ENCODE results near the gene ZRSR2.
A peak's percentile ranks its signal among the peaks of the same experiment; 100 is the strongest.

The ZRSR2 gene

GRCh38 chrX:15761564-15762191 is 28.6 kb upstream of the ZRSR2 start:
- no peak overlapping the region for H3K4me3 ChIP-seq (ENCODE audit: low read depth, low read length)
- DNase-seq (ENCODE audit: low read depth) = no peak
- in situ Hi-C loops (cut with HindIII; ENCODE audit: low sequenced_read_pairs) = no loop called here
- TF ChIP-seq, protein P1, sequence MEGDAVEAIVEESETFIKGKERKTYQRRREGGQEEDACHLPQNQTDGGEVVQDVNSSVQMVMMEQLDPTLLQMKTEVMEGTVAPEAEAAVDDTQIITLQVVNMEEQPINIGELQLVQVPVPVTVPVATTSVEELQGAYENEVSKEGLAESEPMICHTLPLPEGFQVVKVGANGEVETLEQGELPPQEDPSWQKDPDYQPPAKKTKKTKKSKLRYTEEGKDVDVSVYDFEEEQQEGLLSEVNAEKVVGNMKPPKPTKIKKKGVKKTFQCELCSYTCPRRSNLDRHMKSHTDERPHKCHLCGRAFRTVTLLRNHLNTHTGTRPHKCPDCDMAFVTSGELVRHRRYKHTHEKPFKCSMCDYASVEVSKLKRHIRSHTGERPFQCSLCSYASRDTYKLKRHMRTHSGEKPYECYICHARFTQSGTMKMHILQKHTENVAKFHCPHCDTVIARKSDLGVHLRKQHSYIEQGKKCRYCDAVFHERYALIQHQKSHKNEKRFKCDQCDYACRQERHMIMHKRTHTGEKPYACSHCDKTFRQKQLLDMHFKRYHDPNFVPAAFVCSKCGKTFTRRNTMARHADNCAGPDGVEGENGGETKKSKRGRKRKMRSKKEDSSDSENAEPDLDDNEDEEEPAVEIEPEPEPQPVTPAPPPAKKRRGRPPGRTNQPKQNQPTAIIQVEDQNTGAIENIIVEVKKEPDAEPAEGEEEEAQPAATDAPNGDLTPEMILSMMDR (IDR thresholded peaks at IDR 0.05; ENCODE audit: low read depth, low read length, missing control alignments) = peak; percentile 94

DNA sequence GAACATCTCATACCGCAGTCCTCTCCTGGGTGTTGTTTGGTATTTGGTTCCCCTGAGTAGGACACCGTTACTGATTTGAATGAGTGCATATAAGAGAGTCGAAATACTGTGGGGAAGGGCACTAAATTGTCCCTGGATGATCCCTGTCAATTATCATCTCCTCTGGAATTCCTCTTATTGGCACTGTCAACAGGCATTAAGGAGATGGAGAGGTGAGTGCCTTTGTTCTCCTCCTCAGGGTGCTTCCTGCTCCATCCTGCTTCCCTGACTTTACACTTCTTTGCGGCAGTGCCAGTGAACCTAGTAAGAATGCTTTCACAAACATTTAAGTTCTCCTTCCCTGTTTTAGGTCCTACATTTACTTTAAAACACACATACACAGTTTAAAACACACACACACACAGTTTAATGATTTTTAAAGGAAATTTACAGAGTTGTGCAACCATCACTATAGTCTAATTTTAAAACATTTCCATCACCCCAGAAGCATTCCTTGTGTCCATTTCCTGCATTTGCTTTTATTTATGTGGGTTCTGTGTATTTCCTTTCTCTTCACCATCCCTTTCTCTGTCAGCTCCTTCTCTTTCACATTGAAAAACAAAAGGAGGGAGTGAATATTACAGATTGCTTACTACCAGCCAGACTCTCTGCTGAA is 20.9 kb upstream of the ZRSR2 start:
- no peak for DNase-seq (ENCODE audit: low read depth)
- no peak overlapping the region for H3K4me3 ChIP-seq (ENCODE audit: low read depth, low read length)

DNA sequence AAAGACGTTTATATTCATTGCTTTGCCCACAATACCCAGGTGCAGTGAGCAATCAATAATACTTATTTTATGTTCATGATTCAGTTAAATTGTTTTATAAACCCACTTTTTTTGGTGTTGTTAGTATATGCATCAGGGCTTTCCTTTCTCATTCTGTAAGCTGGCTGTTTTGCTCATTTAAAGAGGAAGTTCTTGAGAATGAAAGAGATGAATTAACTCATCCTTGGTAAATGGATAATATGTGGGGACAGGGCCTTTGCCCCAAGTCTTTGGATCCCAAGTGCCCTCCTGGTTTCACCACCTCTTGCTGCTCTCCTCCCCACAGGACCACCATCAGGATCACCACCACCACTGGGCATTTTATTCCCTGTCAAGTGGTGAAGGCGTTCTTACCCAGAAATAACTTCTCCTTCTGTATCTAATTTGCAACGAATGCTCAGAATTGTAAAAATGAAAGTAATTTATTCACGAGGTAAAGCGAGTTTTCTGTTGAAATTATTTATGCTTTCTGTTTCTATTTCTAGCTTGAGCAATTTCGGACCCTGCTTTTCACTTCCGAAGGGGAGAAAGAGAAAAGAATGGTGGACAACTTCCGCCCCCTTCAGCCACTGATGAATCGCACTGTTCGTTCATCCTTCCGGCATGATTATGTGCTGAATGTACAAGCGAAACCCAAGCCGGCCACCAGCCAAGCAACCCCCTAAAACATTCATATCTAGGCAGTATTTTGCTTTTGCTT is 8.2 kb upstream of the ZRSR2 start:
- in situ Hi-C loops (cut with HindIII; ENCODE audit: low sequenced_read_pairs) = no loop called here
- no peak overlapping the region for H3K4me3 ChIP-seq (ENCODE audit: low read depth, low read length)
- no peak for DNase-seq (ENCODE audit: low read depth)
- TF ChIP-seq, protein P1 (IDR thresholded peaks at IDR 0.05; ENCODE audit: low read depth, low read length, missing control alignments) = no peak

More for the DNA sequence above, 20.9 kb upstream of the ZRSR2 start:
- TF ChIP-seq, protein P1 (IDR thresholded peaks at IDR 0.05; ENCODE audit: low read depth, low read length, missing control alignments) = no peak
- in situ Hi-C loops (cut with HindIII; ENCODE audit: low sequenced_read_pairs) = no loop called here

DNA sequence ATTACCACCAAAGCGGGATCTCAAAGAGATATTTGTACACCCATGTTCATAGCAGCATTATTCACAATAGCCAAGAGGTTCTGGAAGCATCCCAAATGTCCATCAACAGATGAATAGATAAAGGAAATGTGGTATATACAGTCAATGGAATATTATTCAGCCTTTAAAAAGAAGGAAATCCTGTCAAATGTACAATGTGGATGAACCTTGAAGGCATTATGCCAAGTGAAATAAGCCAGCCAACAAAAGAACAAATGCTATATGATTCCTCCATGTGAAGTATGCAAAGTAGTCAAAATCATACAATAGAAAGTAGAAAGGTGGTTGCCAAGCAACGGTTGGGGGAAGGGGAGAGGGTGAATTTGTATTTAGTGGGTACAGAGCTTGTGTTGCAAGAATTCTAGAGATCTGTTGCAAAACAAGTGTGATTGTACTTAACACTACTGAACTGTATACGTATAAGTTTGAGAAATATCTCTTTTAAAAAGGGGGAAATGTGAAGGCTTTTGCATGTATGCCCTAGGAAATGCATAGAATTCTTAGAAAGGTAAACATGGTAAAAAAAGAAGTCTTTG is 5.0 kb upstream of the ZRSR2 start:
- in situ Hi-C loops (cut with HindIII; ENCODE audit: low sequenced_read_pairs) = no loop called here
- no peak for DNase-seq (ENCODE audit: low read depth)
- TF ChIP-seq, protein P1 (IDR thresholded peaks at IDR 0.05; ENCODE audit: low read depth, low read length, missing control alignments) = no peak
- no peak overlapping the region for H3K4me3 ChIP-seq (ENCODE audit: low read depth, low read length)

DNA sequence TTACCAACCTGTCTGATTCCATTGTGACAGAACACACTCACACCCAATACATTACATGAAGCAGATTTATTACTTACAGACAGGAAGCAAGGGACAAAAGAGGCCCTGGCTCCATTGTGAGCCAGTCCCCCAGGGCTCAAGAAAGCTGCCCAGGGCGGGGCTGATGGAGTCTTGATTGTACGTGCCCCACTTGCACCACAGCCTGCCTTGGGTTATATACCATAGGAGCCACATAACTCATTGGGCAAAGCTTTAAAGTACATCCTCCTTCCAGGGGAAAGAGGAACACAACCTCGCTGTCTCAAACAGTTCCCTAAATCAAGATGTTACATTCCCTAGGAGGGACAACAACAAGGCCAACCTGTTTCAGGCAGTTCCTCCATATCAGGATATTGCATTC is 3.4 kb upstream of the ZRSR2 start:
- DNase-seq (ENCODE audit: low read depth) = no peak
- TF ChIP-seq, protein P1 (IDR thresholded peaks at IDR 0.05; ENCODE audit: low read depth, low read length, missing control alignments) = no peak
- in situ Hi-C loops (cut with HindIII; ENCODE audit: low sequenced_read_pairs) = no loop called here
- no peak overlapping the region for H3K4me3 ChIP-seq (ENCODE audit: low read depth, low read length)

DNA sequence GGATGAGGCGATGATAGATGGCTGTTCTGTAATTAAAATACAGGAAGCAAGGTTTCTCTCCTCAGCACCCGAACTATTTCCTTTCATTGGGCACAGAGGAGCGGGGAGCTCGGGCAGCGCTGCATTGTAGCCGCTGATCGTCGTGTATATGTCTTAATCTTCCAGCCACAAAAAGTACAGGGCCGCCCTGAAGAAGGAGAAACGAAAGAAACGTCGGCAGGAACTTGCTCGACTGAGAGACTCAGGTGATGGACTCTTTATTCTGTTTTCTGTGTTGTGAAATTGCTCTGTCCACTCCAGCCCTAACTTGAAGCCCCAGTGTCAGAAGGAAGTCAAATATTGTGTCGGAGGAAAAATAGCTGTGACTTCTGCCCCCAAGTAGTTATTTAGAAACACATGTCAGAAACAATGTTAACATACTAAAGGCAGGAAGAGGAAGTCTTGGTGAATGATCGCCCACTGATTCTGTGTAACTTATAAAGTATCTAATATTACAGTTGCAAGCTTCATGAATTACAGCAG is 546 bp downstream of the ZRSR2 start:
- no peak for DNase-seq (ENCODE audit: low read depth)
- H3K4me3 ChIP-seq (ENCODE audit: low read depth, low read length) = peak overlapping the region; percentile 75
- in situ Hi-C loops (cut with HindIII; ENCODE audit: low sequenced_read_pairs) = no loop called here
- TF ChIP-seq, protein P1 (IDR thresholded peaks at IDR 0.05; ENCODE audit: low read depth, low read length, missing control alignments) = no peak
